ENCODE data around the gene SPAM1.

DNA sequence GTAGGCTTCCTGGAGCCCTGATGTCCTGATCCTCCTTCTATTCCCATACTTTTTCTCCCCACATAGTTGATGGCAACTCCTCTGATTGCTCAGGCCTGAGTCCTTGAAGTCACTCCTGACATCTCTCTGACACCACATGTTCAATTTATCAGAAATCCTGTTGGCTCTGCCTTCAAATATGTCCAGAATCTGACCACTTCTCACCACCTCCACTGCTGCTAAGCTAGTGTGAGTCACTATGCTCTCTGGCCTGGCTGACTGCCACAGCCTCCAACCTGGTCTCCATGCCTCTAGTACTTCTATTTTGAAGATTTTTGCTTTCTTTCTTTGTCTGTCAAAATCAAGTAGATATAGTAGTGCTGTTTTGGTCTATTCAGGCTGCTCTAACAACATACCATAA, 54.8 kb downstream of the SPAM1 start:
- TF ChIP-seq, protein P1, sequence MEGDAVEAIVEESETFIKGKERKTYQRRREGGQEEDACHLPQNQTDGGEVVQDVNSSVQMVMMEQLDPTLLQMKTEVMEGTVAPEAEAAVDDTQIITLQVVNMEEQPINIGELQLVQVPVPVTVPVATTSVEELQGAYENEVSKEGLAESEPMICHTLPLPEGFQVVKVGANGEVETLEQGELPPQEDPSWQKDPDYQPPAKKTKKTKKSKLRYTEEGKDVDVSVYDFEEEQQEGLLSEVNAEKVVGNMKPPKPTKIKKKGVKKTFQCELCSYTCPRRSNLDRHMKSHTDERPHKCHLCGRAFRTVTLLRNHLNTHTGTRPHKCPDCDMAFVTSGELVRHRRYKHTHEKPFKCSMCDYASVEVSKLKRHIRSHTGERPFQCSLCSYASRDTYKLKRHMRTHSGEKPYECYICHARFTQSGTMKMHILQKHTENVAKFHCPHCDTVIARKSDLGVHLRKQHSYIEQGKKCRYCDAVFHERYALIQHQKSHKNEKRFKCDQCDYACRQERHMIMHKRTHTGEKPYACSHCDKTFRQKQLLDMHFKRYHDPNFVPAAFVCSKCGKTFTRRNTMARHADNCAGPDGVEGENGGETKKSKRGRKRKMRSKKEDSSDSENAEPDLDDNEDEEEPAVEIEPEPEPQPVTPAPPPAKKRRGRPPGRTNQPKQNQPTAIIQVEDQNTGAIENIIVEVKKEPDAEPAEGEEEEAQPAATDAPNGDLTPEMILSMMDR (IDR thresholded peaks at IDR 0.05) = no peak
- TF ChIP-seq, protein P2, sequence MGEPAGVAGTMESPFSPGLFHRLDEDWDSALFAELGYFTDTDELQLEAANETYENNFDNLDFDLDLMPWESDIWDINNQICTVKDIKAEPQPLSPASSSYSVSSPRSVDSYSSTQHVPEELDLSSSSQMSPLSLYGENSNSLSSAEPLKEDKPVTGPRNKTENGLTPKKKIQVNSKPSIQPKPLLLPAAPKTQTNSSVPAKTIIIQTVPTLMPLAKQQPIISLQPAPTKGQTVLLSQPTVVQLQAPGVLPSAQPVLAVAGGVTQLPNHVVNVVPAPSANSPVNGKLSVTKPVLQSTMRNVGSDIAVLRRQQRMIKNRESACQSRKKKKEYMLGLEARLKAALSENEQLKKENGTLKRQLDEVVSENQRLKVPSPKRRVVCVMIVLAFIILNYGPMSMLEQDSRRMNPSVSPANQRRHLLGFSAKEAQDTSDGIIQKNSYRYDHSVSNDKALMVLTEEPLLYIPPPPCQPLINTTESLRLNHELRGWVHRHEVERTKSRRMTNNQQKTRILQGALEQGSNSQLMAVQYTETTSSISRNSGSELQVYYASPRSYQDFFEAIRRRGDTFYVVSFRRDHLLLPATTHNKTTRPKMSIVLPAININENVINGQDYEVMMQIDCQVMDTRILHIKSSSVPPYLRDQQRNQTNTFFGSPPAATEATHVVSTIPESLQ (CRISPR knock-in tag; IDR thresholded peaks at IDR 0.05) = no peak
- TF ChIP-seq, protein P3, sequence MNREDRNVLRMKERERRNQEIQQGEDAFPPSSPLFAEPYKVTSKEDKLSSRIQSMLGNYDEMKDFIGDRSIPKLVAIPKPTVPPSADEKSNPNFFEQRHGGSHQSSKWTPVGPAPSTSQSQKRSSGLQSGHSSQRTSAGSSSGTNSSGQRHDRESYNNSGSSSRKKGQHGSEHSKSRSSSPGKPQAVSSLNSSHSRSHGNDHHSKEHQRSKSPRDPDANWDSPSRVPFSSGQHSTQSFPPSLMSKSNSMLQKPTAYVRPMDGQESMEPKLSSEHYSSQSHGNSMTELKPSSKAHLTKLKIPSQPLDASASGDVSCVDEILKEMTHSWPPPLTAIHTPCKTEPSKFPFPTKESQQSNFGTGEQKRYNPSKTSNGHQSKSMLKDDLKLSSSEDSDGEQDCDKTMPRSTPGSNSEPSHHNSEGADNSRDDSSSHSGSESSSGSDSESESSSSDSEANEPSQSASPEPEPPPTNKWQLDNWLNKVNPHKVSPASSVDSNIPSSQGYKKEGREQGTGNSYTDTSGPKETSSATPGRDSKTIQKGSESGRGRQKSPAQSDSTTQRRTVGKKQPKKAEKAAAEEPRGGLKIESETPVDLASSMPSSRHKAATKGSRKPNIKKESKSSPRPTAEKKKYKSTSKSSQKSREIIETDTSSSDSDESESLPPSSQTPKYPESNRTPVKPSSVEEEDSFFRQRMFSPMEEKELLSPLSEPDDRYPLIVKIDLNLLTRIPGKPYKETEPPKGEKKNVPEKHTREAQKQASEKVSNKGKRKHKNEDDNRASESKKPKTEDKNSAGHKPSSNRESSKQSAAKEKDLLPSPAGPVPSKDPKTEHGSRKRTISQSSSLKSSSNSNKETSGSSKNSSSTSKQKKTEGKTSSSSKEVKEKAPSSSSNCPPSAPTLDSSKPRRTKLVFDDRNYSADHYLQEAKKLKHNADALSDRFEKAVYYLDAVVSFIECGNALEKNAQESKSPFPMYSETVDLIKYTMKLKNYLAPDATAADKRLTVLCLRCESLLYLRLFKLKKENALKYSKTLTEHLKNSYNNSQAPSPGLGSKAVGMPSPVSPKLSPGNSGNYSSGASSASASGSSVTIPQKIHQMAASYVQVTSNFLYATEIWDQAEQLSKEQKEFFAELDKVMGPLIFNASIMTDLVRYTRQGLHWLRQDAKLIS (CRISPR knock-in tag; IDR thresholded peaks at IDR 0.05; ENCODE audit: borderline replicate concordance) = no peak
- TF ChIP-seq ETV6 (CRISPR knock-in tag; IDR thresholded peaks at IDR 0.05) = no peak
- no peak for TF ChIP-seq CREM (CRISPR knock-in tag; IDR thresholded peaks at IDR 0.05)
- TF ChIP-seq, protein P4, sequence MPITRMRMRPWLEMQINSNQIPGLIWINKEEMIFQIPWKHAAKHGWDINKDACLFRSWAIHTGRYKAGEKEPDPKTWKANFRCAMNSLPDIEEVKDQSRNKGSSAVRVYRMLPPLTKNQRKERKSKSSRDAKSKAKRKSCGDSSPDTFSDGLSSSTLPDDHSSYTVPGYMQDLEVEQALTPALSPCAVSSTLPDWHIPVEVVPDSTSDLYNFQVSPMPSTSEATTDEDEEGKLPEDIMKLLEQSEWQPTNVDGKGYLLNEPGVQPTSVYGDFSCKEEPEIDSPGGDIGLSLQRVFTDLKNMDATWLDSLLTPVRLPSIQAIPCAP (CRISPR knock-in tag; IDR thresholded peaks at IDR 0.05) = no peak
- TF ChIP-seq CREB1 (CRISPR knock-in tag; IDR thresholded peaks at IDR 0.05) = no peak
- no peak for TF ChIP-seq EMX1 (CRISPR knock-in tag; IDR thresholded peaks at IDR 0.05)

All from WTC11 (cell line).